ENCODE data around the gene RNF26. TPM values are rescaled to one million over a fixed set of nuclear protein-coding genes. Genes with fewer than 3 reads are reported as not detected.

Gene RNF26
- total RNA-seq, 1 experiment from 2014 or later, result 92.7 TPM

GRCh38 chr11:119343726-119344125 is 9.4 kb downstream of the RNF26 start:
- peaks cover 6% of the 10 kb centered on the region for H3K4me1 Mint-ChIP-seq (ENCODE audit: low read depth, unreplicated experiment)
- H3K27me3 Mint-ChIP-seq (ENCODE audit: insufficient read depth, unreplicated experiment), result peaks cover 3% of the 10 kb centered on the region
- POLR2A ChIA-PET, result no interaction called here
- Histone ChIP-seq H3K27me3 (replicated peaks; ENCODE audit: control insufficient read depth, insufficient read depth, low read length) (no peaks in the 10 kb centered on the region; the same call in 1 of the 2 replicates), H3K9me3 (no peaks in the 10 kb centered on the region), H3K4me1 (peaks cover 13% of the 10 kb centered on the region), H3K36me3 (ENCODE audit: control insufficient read depth, insufficient read depth, low read length) (no peaks in the 10 kb centered on the region), H3K4me3 (ENCODE audit: low read depth, low read length) (no peak overlapping the region)
- H3K27ac Mint-ChIP-seq (ENCODE audit: unreplicated experiment), result no peak overlapping the region
- no peak overlapping the region for H3K4me3 Mint-ChIP-seq (ENCODE audit: unreplicated experiment)
- TF ChIP-seq, protein P1, sequence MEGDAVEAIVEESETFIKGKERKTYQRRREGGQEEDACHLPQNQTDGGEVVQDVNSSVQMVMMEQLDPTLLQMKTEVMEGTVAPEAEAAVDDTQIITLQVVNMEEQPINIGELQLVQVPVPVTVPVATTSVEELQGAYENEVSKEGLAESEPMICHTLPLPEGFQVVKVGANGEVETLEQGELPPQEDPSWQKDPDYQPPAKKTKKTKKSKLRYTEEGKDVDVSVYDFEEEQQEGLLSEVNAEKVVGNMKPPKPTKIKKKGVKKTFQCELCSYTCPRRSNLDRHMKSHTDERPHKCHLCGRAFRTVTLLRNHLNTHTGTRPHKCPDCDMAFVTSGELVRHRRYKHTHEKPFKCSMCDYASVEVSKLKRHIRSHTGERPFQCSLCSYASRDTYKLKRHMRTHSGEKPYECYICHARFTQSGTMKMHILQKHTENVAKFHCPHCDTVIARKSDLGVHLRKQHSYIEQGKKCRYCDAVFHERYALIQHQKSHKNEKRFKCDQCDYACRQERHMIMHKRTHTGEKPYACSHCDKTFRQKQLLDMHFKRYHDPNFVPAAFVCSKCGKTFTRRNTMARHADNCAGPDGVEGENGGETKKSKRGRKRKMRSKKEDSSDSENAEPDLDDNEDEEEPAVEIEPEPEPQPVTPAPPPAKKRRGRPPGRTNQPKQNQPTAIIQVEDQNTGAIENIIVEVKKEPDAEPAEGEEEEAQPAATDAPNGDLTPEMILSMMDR (IDR thresholded peaks at IDR 0.05; ENCODE audit: insufficient read depth in 1 of 2, low read depth in 1 of 2, low read length in 1 of 2, severe bottlenecking in 1 of 2, unreplicated experiment in 1 of 2), result no peak
- CTCF ChIA-PET, result interaction anchor here (0.8 to 7.8 kb wide), 2 partner anchors 19 to 29 kb away, joined by 3 to 220 read pairs; no protein-coding TSS in a partner anchor
- no peaks in the 10 kb centered on the region for H3K36me3 Mint-ChIP-seq (ENCODE audit: insufficient read depth, unreplicated experiment)
- intact Hi-C loops (cut with micrococcal nuclease; ENCODE audit: unreplicated experiment), result no loop called here
- DNase-seq, result no peak
- no peaks in the 10 kb centered on the region for H3K9me3 Mint-ChIP-seq (ENCODE audit: unreplicated experiment)
- BruUV-seq (replicated peaks), result no TSS peak

DNA sequence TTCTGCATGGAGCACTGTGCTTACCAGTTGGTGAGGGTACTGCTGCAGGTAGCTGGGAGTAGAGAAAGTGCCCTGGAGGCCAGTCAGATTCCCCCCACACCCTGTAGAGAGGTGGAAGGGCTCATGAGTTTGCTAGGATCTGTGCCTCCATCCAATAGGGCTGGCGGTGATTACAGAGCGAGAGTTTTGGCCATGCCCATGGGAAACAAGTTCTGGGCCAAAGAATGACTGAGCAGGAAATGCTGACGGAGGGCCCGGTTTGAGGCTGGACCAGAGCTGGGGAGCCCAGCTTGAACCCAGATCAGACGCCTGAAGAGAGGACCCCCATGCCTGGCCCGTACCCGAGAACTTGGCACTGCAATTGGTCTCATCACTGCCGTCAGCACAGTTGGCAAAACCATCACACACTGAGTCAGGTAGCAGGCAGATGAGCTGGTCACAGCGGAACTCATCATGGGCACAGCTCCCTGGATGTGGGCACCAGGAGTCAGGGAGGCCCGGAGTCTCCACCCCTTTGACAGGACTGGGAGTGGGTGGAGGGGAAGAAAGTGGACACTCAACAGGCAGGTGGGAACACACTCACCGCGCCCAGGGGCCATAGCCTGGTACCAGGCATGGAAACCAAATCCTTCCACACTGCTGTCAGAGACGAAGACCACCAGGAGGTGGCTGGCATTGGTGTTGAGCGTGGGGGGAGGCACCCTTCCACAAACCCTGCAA is 10.1 kb downstream of the RNF26 start:
- Histone ChIP-seq H3K4me1 (peaks cover 8% of the 10 kb centered on the region), H3K4me3 (ENCODE audit: low read depth, low read length) (no peak overlapping the region), H3K27me3 (replicated peaks; ENCODE audit: control insufficient read depth, insufficient read depth, low read length) (no peaks in the 10 kb centered on the region), H3K9me3 (no peaks in the 10 kb centered on the region), H3K36me3 (ENCODE audit: control insufficient read depth, insufficient read depth, low read length) (no peaks in the 10 kb centered on the region)
- no peak for DNase-seq
- no peak overlapping the region for H3K4me3 Mint-ChIP-seq (ENCODE audit: unreplicated experiment)
- CTCF ChIA-PET, result interaction anchor here (1.2 to 7.8 kb wide), 2 partner anchors 26 to 28 kb away, joined by 3 to 220 read pairs; no protein-coding TSS in a partner anchor
- intact Hi-C loops (cut with micrococcal nuclease; ENCODE audit: unreplicated experiment), result no loop called here
- no peak overlapping the region for H3K27ac Mint-ChIP-seq (ENCODE audit: unreplicated experiment)
- no peaks in the 10 kb centered on the region for H3K9me3 Mint-ChIP-seq (ENCODE audit: unreplicated experiment)
- peaks cover 3% of the 10 kb centered on the region for H3K27me3 Mint-ChIP-seq (ENCODE audit: insufficient read depth, unreplicated experiment)
- no TSS peak for BruUV-seq (replicated peaks)
- POLR2A ChIA-PET, result interaction anchor here (0.6 kb wide), 1 partner anchor 26 kb away, joined by 3 read pairs; no protein-coding TSS in a partner anchor
- H3K36me3 Mint-ChIP-seq (ENCODE audit: insufficient read depth, unreplicated experiment), result no peaks in the 10 kb centered on the region
- no peaks in the 10 kb centered on the region for H3K4me1 Mint-ChIP-seq (ENCODE audit: low read depth, unreplicated experiment)
- TF ChIP-seq, protein P1 (IDR thresholded peaks at IDR 0.05; ENCODE audit: insufficient read depth in 1 of 2, low read depth in 1 of 2, low read length in 1 of 2, severe bottlenecking in 1 of 2, unreplicated experiment in 1 of 2), result no peak

DNA sequence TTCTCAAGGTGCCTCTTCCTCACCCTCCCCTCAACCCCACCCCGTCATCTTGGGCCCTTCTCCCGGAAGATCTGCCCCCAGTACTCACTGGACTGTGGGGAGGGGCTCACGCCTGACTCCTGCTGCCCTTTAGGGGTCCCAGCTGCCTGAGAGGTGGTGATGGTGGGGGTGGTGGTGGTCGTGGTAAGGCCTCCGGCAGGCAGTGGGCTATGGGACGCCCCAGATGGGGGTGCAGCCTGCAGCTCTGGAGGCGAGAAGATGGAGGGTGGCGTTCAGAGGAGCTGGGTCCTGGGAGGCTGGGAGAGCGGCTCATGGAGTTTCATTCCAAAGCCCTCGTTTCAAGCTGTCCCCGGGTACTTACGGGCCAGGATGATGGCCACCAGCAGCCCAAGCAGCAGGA is 11.4 kb downstream of the RNF26 start:
- ChIA-PET CTCF (interaction anchor here (1.0 to 1.2 kb wide), 2 partner anchors 25 to 28 kb away, joined by 3 read pairs; no protein-coding TSS in a partner anchor), POLR2A (no interaction called here)
- no peak overlapping the region for H3K4me3 ChIP-seq (ENCODE audit: low read depth, low read length)
- H3K4me1 Mint-ChIP-seq (ENCODE audit: low read depth, unreplicated experiment), result no peaks in the 10 kb centered on the region
- H3K36me3 ChIP-seq (ENCODE audit: control insufficient read depth, insufficient read depth, low read length), result no peaks in the 10 kb centered on the region
- BruUV-seq (replicated peaks), result no TSS peak
- peaks cover 3% of the 10 kb centered on the region for H3K27me3 Mint-ChIP-seq (ENCODE audit: insufficient read depth, unreplicated experiment)
- intact Hi-C loops (cut with micrococcal nuclease; ENCODE audit: unreplicated experiment), result no loop called here
- no peak overlapping the region for H3K4me3 Mint-ChIP-seq (ENCODE audit: unreplicated experiment)
- no peaks in the 10 kb centered on the region; the same call in 1 of the 2 replicates for H3K4me1 ChIP-seq
- no peaks in the 10 kb centered on the region for H3K27me3 ChIP-seq (replicated peaks; ENCODE audit: control insufficient read depth, insufficient read depth, low read length)
- TF ChIP-seq, protein P1 (IDR thresholded peaks at IDR 0.05; ENCODE audit: insufficient read depth in 1 of 2, low read depth in 1 of 2, low read length in 1 of 2, severe bottlenecking in 1 of 2, unreplicated experiment in 1 of 2), result no peak
- H3K36me3 Mint-ChIP-seq (ENCODE audit: insufficient read depth, unreplicated experiment), result no peaks in the 10 kb centered on the region
- no peak overlapping the region for H3K27ac Mint-ChIP-seq (ENCODE audit: unreplicated experiment)
- DNase-seq, result no peak
- H3K9me3 Mint-ChIP-seq (ENCODE audit: unreplicated experiment), result no peaks in the 10 kb centered on the region
- H3K9me3 ChIP-seq, result no peaks in the 10 kb centered on the region

Data from Caco-2 (cell line).